K562 (cell line): Measurements from ENCODE around the gene WAS. TPM values are rescaled to one million over a fixed set of nuclear protein-coding genes. Genes with fewer than 3 reads are reported as not detected.

Source experiments
- ATAC-seq: fragments of 200-7000 bp; cut with Tn5 transposase; 3 replicates; pipeline ENCODE4 v1.9.1; 2020; ENCODE audit warnings: moderate library complexity
- BruUV-seq: library from RNA; stranded (reverse); fragments of 400-500 nt; replicated peaks from 2 replicates; lab custom pipeline; 2021; lab: Mats Ljungman, UMichigan
- CTCF ChIA-PET: fragments of 300-600 bp; formaldehyde crosslinking; extraction: SDS; loops from one replicate; lab custom pipeline; 2021; ENCODE audit warnings: low intra/inter-chr PET ratio; lab: Yijun Ruan, JAX
- POLR2A ChIA-PET: fragments of 300-600, 350-650 bp; sonication (Branson Sonifier 250); formaldehyde crosslinking; extraction: SDS; loops from one replicate; lab custom pipeline; 2021; ENCODE audit warnings: antibody characterized with exemption, inconsistent platforms; lab: Yijun Ruan, JAX
- DNase-seq, 4 experiments: peaks; one replicate each; pipeline versions ENCODE4 v3.0.0 to v3.0.0-alpha.2; 2011 to 2018; ENCODE audit warnings: low spot score in 3 of 4, mixed read lengths in 3 of 4; ENCODE audit errors: extremely low read depth in 1 of 4
- FAIRE-seq: peaks from 2 replicates; lab custom pipeline; 2011; peaks lifted over from hg19 to GRCh38; lab: Jason Lieb, UNC
- H2AFZ ChIP-seq: 2 replicates; pipeline ENCODE4 v1.6.0; 2011; ENCODE audit warnings: low read depth, low read length, control low read depth, inconsistent platforms
- H3K27ac ChIP-seq: fragments of 200-600 bp; 3 replicates; pipeline ENCODE4 v1.8.0; 2011; ENCODE audit warnings: low read depth, mild to moderate bottlenecking, control low read depth, inconsistent platforms, low read length, moderate library complexity, mixed read lengths; ENCODE audit errors: extremely low read depth
- H3K27me3 ChIP-seq, 2 experiments: fragments of 300-600 bp in 1 of 2; 2 replicates in 1 of 2; 3 replicates in 1 of 2; pipeline versions ENCODE4 v1.6.0 to v1.8.0; 2011; ENCODE audit warnings: inconsistent platforms in 2 of 2, low read length in 2 of 2, mild to moderate bottlenecking in 1 of 2, mixed read lengths in 1 of 2, moderate library complexity in 1 of 2; ENCODE audit not compliant: control insufficient read depth in 2 of 2, insufficient read depth in 2 of 2
- H3K36me3 ChIP-seq: fragments of 300-600 bp; 3 replicates; pipeline ENCODE4 v1.8.0; 2011; ENCODE audit warnings: mild to moderate bottlenecking, low read length, inconsistent platforms; ENCODE audit not compliant: control insufficient read depth, insufficient read depth
- H3K4me1 ChIP-seq, 2 experiments: fragments of 200-600 bp in 1 of 2; replicated peaks in 1 of 2; 2 replicates in 1 of 2; 3 replicates in 1 of 2; pipeline versions ENCODE4 v1.5.1 to v1.8.0; 2011; ENCODE audit warnings: inconsistent platforms in 2 of 2, low read length in 2 of 2, mild to moderate bottlenecking in 1 of 2, mixed read lengths in 1 of 2, moderate library complexity in 1 of 2; ENCODE audit not compliant: control insufficient read depth in 2 of 2, insufficient read depth in 2 of 2
- H3K4me2 ChIP-seq: 2 replicates; pipeline ENCODE4 v1.6.1; 2011; ENCODE audit warnings: low read length, control low read depth, inconsistent platforms, mixed read lengths; ENCODE audit not compliant: insufficient read depth
- H3K4me3 ChIP-seq: fragments of 200-600 bp; sonication (generic), shearing (Covaris generic); 2 replicates; pipeline ENCODE4 v1.5.1; 2016; ENCODE audit warnings: control low read depth, inconsistent platforms
- H3K79me2 ChIP-seq: fragments of 200-600 bp; 3 replicates; pipeline ENCODE4 v1.8.0; 2011; ENCODE audit warnings: low read length, inconsistent platforms; ENCODE audit not compliant: control insufficient read depth, insufficient read depth
- H3K9ac ChIP-seq, 2 experiments: 2 replicates each; pipeline versions ENCODE4 v1.6.0 to v1.6.1; 2011; ENCODE audit warnings: low read depth in 2 of 2, low read length in 2 of 2, control low read depth in 1 of 2, inconsistent platforms in 1 of 2, mild to moderate bottlenecking in 1 of 2, mixed read lengths in 1 of 2; ENCODE audit not compliant: insufficient read depth in 1 of 2
- H3K9me1 ChIP-seq: one replicate; pipeline ENCODE4 v1.6.0; 2011; ENCODE audit warnings: inconsistent platforms, mild to moderate bottlenecking, low read length, moderate library complexity; ENCODE audit not compliant: control insufficient read depth, insufficient read depth
- H3K9me3 ChIP-seq: replicated peaks from 2 replicates; pipeline ENCODE4 v1.5.1; 2011; ENCODE audit warnings: low read depth, low read length, inconsistent platforms; ENCODE audit not compliant: control insufficient read depth, insufficient read depth
- H4K20me1 ChIP-seq: replicated peaks from 2 replicates; pipeline ENCODE4 v1.6.1; 2011; ENCODE audit warnings: low read length, inconsistent platforms, mixed read lengths; ENCODE audit not compliant: control insufficient read depth, insufficient read depth
- POLR2B ChIP-seq: fragments of 450-650 bp; IDR thresholded peaks from 2 replicates; pipeline ENCODE4 v1.6.1; 2018; ENCODE audit warnings: low read depth; ENCODE audit not compliant: partially characterized antibody
- SIN3B ChIP-seq: fragments of 450-650 bp; IDR thresholded peaks from 2 replicates; pipeline ENCODE4 v1.6.1; 2017; ENCODE audit warnings: low read depth, mild to moderate bottlenecking, moderate library complexity
- SIX5 ChIP-seq, 2 experiments: IDR thresholded peaks; 2 replicates each; pipeline ENCODE4 v1.6.1; 2011; ENCODE audit warnings: low read length in 2 of 2, borderline replicate concordance in 1 of 2, low read depth in 1 of 2, mild to moderate bottlenecking in 1 of 2, moderate library complexity in 1 of 2; ENCODE audit not compliant: insufficient read depth in 1 of 2
- STAT5A ChIP-seq: IDR thresholded peaks from 2 replicates; pipeline ENCODE4 v1.6.1; 2012; ENCODE audit warnings: low read length, inconsistent platforms, borderline replicate concordance
- ZC3H8 ChIP-seq: fragments of 450-650 bp; IDR thresholded peaks from 2 replicates; pipeline ENCODE4 v1.6.1; 2017
- ZNF217 ChIP-seq: sonication (generic); formaldehyde crosslinking; IDR thresholded peaks from 2 replicates; pipeline ENCODE4 v1.8.0; 2022; ENCODE audit warnings: mild to moderate bottlenecking, missing genetic modification reagents
- in situ Hi-C: fragments of 300-500 bp; cut with MboI; formaldehyde crosslinking; loops from 4 replicates; pipeline ENCODE4 v1.15.0; 2018; ENCODE audit warnings: inconsistent platforms, mixed read lengths
- intact Hi-C: fragments of 100-400 bp; cut with micrococcal nuclease; formaldehyde crosslinking; loops from 2 replicates; pipeline ENCODE4 v1.14.2; 2022
- polyA plus RNA-seq, 8 experiments: library from polyadenylated mRNA; depleted of rRNA in 4 of 8; stranded (reverse) in 5 of 8; unstranded in 3 of 8; fragments of >200 nt; fragmentation: Nextera tagmentation in 2 of 8; fragmentation: Illumina TruSeq in 1 of 8; extraction: Ambion mirVana in 2 of 8; extraction: Trizol in 1 of 8; gene quantifications; 2 replicates each; pipeline versions ENCODE4 v1.2.1 to v1.2.3, GENCODE V29; 2011 to 2014; ENCODE audit warnings: inconsistent platforms in 1 of 8, missing spikeins in 1 of 8
- total RNA-seq, 7 experiments: library from RNA; depleted of rRNA in 6 of 7; stranded (reverse); fragments of >200 nt in 6 of 7; fragmentation: Illumina TruSeq in 2 of 7; extraction: Trizol in 2 of 7; gene quantifications; 2 replicates each; pipeline versions ENCODE4 v1.2.1 to v1.2.3, GENCODE V29; 2011 to 2021; ENCODE audit warnings: low replicate concordance in 1 of 7
- TF ChIP-seq, protein P1 (sequence below): fragments of 450-650 bp; IDR thresholded peaks from 2 replicates; pipeline ENCODE4 v1.6.1; 2016; ENCODE audit warnings: low read depth

Gene WAS
- total and polyA plus RNA-seq, 9 of the 15 experiments (the other 6 are each of a cell fraction or from before 2014, with no cell fraction given) = 0.11 to 16.1 (median 3.8) TPM

DNA sequence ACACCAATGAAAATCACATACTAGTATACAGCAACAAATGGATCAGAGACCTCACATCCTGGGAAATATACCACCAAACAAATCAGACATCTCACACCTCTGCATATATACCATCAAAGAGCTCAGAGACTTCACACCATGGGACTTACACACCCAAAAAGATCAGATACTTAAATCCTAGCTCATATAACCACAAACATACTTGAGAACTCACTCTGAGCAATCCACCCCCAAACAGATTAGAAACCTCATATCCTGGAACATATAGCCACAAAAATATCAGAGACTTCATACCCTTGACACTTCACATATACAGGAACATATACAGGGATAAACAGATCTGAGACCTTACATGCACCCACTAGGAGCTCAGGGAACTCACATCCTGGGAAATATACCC lies 45.1 kb downstream of the WAS start:
- FAIRE-seq (no peak), DNase-seq (no peak), ATAC-seq (no peak)
- TF ChIP-seq STAT5A (no peak), ZC3H8 (no peak), ZNF217 (CRISPR knock-in tag) (no peak), SIX5 (IDR thresholded peaks at IDR 0.05; ENCODE audit: borderline replicate concordance in 1 of 2, insufficient read depth in 1 of 2, low read depth in 1 of 2, low read length in 2 of 2) (no peak), SIN3B (no peak), POLR2B (no peak)
- TF ChIP-seq, protein P1, sequence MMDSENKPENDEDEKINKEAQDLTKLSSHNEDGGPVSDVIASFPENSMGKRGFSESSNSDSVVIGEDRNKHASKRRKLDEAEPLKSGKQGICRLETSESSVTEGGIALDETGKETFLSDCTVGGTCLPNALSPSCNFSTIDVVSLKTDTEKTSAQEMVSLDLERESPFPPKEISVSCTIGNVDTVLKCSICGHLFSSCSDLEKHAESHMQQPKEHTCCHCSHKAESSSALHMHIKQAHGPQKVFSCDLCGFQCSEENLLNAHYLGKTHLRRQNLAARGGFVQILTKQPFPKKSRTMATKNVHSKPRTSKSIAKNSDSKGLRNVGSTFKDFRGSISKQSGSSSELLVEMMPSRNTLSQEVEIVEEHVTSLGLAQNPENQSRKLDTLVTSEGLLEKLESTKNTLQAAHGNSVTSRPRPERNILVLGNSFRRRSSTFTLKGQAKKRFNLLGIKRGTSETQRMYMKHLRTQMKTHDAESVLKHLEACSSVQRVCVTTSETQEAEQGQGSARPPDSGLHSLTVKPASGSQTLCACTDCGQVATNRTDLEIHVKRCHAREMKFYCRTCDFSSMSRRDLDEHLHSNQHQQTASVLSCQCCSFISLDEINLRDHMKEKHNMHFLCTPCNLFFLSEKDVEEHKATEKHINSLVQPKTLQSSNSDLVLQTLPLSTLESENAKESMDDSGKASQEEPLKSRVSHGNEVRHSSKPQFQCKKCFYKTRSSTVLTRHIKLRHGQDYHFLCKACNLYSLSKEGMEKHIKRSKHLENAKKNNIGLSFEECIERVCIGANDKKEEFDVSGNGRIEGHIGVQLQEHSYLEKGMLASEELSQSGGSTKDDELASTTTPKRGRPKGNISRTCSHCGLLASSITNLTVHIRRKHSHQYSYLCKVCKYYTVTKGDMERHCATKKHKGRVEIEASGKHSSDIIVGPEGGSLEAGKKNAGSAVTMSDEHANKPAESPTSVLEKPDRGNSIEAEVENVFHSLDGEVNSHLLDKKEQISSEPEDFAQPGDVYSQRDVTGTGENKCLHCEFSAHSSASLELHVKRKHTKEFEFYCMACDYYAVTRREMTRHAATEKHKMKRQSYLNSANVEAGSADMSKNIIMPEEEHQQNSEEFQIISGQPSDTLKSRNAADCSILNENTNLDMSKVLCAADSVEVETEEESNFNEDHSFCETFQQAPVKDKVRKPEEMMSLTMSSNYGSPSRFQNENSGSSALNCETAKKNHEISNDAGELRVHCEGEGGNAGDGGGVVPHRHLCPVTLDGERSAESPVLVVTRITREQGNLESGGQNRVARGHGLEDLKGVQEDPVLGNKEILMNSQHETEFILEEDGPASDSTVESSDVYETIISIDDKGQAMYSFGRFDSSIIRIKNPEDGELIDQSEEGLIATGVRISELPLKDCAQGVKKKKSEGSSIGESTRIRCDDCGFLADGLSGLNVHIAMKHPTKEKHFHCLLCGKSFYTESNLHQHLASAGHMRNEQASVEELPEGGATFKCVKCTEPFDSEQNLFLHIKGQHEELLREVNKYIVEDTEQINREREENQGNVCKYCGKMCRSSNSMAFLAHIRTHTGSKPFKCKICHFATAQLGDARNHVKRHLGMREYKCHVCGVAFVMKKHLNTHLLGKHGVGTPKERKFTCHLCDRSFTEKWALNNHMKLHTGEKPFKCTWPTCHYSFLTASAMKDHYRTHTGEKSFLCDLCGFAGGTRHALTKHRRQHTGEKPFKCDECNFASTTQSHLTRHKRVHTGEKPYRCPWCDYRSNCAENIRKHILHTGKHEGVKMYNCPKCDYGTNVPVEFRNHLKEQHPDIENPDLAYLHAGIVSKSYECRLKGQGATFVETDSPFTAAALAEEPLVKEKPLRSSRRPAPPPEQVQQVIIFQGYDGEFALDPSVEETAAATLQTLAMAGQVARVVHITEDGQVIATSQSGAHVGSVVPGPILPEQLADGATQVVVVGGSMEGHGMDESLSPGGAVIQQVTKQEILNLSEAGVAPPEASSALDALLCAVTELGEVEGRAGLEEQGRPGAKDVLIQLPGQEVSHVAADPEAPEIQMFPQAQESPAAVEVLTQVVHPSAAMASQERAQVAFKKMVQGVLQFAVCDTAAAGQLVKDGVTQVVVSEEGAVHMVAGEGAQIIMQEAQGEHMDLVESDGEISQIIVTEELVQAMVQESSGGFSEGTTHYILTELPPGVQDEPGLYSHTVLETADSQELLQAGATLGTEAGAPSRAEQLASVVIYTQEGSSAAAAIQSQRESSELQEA = no peak
- Histone ChIP-seq H4K20me1 (no peaks in the 10 kb centered on the region), H3K4me3 (no peak overlapping the region), H3K9me3 (no peaks in the 10 kb centered on the region), H2AFZ (no peak overlapping the region), H3K27ac (no peak overlapping the region), H3K79me2 (peaks cover 7% of the 10 kb centered on the region; the same call in 2 of the 3 replicates), H3K9ac (no peak overlapping the region), H3K27me3 (no peaks in the 10 kb centered on the region), H3K36me3 (no peaks in the 10 kb centered on the region), H3K4me2 (no peak overlapping the region), H3K4me1 (no peaks in the 10 kb centered on the region; a peak in 2 of 5 replicates), H3K9me1 (no peaks in the 10 kb centered on the region)
- intact Hi-C loops = no loop called here
- CTCF ChIA-PET = no interaction called here
- no TSS peak for BruUV-seq
- in situ Hi-C loops = no loop called here
- POLR2A ChIA-PET = interaction anchor here (0.6 to 0.7 kb wide), 2 partner anchors 26 to 220 kb away, joined by 3 to 4 read pairs; no protein-coding TSS in a partner anchor
